HepG2 (cell line): ENCODE measurements around the gene ATG9A. TPM values are rescaled to one million over a fixed set of nuclear protein-coding genes. Genes with fewer than 3 reads are reported as not detected.

Source experiments
- DMAP1 ChIP-seq: IDR thresholded peaks from 2 replicates; pipeline ENCODE4 v1.6.1; 2016
- DPF2 ChIP-seq: sonication (generic); formaldehyde crosslinking; IDR thresholded peaks from 2 replicates; pipeline ENCODE4 v1.4.0; 2020; ENCODE audit warnings: mild to moderate bottlenecking, low read depth, missing genetic modification reagents, borderline replicate concordance
- EP300 ChIP-seq, 3 experiments: sonication (generic) in 1 of 3; formaldehyde crosslinking in 1 of 3; IDR thresholded peaks; 2 replicates each; pipeline versions ENCODE4 v1.5.1 to v1.6.1; 2011 to 2020; ENCODE audit warnings: low read depth in 2 of 3, low read length in 2 of 3, borderline replicate concordance in 1 of 3, improper control_type of control experiment in 1 of 3, mild to moderate bottlenecking in 1 of 3, missing genetic modification reagents in 1 of 3, moderate library complexity in 1 of 3
- HNF4A ChIP-seq: sonication (generic); formaldehyde crosslinking; IDR thresholded peaks from 2 replicates; pipeline ENCODE4 v1.4.0; 2020; ENCODE audit warnings: missing genetic modification reagents
- ZNF317 ChIP-seq: sonication (generic); formaldehyde crosslinking; IDR thresholded peaks from 2 replicates; pipeline ENCODE4 v1.5.0; 2020; ENCODE audit warnings: mild to moderate bottlenecking, missing genetic modification reagents
- polyA plus RNA-seq, 8 experiments: library from polyadenylated mRNA; depleted of rRNA in 3 of 8; stranded (reverse) in 7 of 8; unstranded in 1 of 8; fragments of >200 nt; fragmentation: Illumina TruSeq in 4 of 8; extraction: Trizol in 4 of 8; gene quantifications; 2 replicates each; pipeline versions ENCODE4 v1.2.1 to v1.2.3, GENCODE V29; 2011 to 2016; ENCODE audit warnings: low read depth in 4 of 8, missing spikeins in 1 of 8, mixed read lengths in 1 of 8; ENCODE audit not compliant: insufficient read depth in 1 of 8
- total RNA-seq, 5 experiments: library from RNA; depleted of rRNA; stranded (reverse); fragments of >200 nt; fragmentation: Illumina TruSeq; extraction: Trizol; gene quantifications; 2 replicates each; pipeline ENCODE4 v1.2.3, GENCODE V29; 2016; ENCODE audit warnings: low read depth in 1 of 5
- TF ChIP-seq, protein P1 (sequence below): sonication (generic); formaldehyde crosslinking; IDR thresholded peaks from 2 replicates; pipeline ENCODE4 v1.4.0; 2020; ENCODE audit warnings: mild to moderate bottlenecking, missing genetic modification reagents
- TF ChIP-seq, protein P2 (sequence below): sonication (generic); formaldehyde crosslinking; IDR thresholded peaks from 2 replicates; pipeline ENCODE4 v1.5.1; 2020; ENCODE audit warnings: mild to moderate bottlenecking, missing genetic modification reagents, moderate library complexity
- TF ChIP-seq, protein P3 (sequence below): IDR thresholded peaks from 2 replicates; pipeline ENCODE4 v1.6.1; 2016; ENCODE audit warnings: missing compliant biosample characterization, missing genetic modification reagents, borderline replicate concordance
- TF ChIP-seq, protein P4 (sequence below): sonication (generic); formaldehyde crosslinking; IDR thresholded peaks from 2 replicates; pipeline ENCODE4 v1.4.0; 2020; ENCODE audit warnings: low read depth, missing genetic modification reagents

Gene ATG9A
- total and polyA plus RNA-seq, 2 of the 13 experiments (the other 11 are each of a cell fraction or from before 2014, with no cell fraction given), result 35.0 to 131 TPM

DNA sequence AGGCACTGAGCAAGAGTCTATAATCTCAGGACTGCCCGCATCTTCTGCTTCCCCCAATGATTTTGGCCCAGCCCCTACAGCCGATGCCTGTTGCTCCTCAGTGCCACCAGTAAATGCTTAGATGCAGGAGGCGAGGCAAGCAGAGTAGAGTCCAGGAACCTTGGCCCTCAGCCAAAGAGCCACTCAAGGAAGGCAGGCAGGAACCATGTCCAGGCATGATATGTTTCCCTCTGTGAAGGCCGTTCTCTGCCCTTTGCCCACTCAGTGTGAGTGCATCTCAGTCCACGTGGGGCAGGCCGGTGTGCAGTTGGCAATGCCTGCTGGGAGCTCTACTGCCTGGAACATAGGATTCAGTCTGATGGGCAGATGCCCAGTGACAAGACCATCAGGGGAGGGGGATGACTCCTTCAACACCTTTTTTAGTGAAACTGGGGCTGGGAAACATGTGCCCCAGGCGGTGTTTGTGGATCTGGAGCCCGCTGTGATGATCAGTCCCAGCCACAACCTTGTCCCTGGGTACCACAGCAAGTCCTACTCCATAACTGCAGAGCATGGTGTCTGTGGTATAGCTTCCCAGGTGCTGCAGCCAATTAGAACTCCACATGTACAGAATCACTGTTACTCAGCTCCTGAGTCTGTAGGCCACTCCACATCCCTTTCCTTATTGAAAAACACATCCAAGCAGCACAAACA, 40.1 kb upstream of the ATG9A start (continued):
- TF ChIP-seq, protein P1, sequence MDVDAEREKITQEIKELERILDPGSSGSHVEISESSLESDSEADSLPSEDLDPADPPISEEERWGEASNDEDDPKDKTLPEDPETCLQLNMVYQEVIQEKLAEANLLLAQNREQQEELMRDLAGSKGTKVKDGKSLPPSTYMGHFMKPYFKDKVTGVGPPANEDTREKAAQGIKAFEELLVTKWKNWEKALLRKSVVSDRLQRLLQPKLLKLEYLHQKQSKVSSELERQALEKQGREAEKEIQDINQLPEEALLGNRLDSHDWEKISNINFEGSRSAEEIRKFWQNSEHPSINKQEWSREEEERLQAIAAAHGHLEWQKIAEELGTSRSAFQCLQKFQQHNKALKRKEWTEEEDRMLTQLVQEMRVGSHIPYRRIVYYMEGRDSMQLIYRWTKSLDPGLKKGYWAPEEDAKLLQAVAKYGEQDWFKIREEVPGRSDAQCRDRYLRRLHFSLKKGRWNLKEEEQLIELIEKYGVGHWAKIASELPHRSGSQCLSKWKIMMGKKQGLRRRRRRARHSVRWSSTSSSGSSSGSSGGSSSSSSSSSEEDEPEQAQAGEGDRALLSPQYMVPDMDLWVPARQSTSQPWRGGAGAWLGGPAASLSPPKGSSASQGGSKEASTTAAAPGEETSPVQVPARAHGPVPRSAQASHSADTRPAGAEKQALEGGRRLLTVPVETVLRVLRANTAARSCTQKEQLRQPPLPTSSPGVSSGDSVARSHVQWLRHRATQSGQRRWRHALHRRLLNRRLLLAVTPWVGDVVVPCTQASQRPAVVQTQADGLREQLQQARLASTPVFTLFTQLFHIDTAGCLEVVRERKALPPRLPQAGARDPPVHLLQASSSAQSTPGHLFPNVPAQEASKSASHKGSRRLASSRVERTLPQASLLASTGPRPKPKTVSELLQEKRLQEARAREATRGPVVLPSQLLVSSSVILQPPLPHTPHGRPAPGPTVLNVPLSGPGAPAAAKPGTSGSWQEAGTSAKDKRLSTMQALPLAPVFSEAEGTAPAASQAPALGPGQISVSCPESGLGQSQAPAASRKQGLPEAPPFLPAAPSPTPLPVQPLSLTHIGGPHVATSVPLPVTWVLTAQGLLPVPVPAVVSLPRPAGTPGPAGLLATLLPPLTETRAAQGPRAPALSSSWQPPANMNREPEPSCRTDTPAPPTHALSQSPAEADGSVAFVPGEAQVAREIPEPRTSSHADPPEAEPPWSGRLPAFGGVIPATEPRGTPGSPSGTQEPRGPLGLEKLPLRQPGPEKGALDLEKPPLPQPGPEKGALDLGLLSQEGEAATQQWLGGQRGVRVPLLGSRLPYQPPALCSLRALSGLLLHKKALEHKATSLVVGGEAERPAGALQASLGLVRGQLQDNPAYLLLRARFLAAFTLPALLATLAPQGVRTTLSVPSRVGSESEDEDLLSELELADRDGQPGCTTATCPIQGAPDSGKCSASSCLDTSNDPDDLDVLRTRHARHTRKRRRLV (CRISPR knock-in tag), result no peak
- TF ChIP-seq HNF4A (CRISPR knock-in tag) (peak; percentile 82), ZNF317 (CRISPR knock-in tag) (peak; percentile 40; the same call in 1 of the 2 replicates), DMAP1 (CRISPR knock-in tag) (0 out of 2 replicates have a peak, but pooled peaks have one; percentile 42), EP300 (IDR thresholded peaks at IDR 0.05; ENCODE audit: low read depth in 2 of 2, low read length in 2 of 2) (0 out of 4 replicates have a peak, but pooled peaks of 1 of the 2 experiments have one; percentile 14), EP300 (CRISPR knock-in tag; IDR thresholded peaks at IDR 0.05; ENCODE audit: borderline replicate concordance) (no peak), DPF2 (CRISPR knock-in tag) (no peak)
- TF ChIP-seq, protein P2, sequence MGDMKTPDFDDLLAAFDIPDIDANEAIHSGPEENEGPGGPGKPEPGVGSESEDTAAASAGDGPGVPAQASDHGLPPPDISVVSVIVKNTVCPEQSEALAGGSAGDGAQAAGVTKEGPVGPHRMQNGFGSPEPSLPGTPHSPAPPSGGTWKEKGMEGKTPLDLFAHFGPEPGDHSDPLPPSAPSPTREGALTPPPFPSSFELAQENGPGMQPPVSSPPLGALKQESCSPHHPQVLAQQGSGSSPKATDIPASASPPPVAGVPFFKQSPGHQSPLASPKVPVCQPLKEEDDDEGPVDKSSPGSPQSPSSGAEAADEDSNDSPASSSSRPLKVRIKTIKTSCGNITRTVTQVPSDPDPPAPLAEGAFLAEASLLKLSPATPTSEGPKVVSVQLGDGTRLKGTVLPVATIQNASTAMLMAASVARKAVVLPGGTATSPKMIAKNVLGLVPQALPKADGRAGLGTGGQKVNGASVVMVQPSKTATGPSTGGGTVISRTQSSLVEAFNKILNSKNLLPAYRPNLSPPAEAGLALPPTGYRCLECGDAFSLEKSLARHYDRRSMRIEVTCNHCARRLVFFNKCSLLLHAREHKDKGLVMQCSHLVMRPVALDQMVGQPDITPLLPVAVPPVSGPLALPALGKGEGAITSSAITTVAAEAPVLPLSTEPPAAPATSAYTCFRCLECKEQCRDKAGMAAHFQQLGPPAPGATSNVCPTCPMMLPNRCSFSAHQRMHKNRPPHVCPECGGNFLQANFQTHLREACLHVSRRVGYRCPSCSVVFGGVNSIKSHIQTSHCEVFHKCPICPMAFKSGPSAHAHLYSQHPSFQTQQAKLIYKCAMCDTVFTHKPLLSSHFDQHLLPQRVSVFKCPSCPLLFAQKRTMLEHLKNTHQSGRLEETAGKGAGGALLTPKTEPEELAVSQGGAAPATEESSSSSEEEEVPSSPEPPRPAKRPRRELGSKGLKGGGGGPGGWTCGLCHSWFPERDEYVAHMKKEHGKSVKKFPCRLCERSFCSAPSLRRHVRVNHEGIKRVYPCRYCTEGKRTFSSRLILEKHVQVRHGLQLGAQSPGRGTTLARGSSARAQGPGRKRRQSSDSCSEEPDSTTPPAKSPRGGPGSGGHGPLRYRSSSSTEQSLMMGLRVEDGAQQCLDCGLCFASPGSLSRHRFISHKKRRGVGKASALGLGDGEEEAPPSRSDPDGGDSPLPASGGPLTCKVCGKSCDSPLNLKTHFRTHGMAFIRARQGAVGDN (CRISPR knock-in tag), result peak; percentile 71
- TF ChIP-seq, protein P3, sequence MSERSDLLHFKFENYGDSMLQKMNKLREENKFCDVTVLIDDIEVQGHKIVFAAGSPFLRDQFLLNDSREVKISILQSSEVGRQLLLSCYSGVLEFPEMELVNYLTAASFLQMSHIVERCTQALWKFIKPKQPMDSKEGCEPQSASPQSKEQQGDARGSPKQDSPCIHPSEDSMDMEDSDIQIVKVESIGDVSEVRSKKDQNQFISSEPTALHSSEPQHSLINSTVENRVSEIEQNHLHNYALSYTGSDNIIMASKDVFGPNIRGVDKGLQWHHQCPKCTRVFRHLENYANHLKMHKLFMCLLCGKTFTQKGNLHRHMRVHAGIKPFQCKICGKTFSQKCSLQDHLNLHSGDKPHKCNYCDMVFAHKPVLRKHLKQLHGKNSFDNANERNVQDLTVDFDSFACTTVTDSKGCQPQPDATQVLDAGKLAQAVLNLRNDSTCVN, result 0 out of 2 replicates have a peak, but pooled peaks have one; percentile 15
- TF ChIP-seq, protein P4, sequence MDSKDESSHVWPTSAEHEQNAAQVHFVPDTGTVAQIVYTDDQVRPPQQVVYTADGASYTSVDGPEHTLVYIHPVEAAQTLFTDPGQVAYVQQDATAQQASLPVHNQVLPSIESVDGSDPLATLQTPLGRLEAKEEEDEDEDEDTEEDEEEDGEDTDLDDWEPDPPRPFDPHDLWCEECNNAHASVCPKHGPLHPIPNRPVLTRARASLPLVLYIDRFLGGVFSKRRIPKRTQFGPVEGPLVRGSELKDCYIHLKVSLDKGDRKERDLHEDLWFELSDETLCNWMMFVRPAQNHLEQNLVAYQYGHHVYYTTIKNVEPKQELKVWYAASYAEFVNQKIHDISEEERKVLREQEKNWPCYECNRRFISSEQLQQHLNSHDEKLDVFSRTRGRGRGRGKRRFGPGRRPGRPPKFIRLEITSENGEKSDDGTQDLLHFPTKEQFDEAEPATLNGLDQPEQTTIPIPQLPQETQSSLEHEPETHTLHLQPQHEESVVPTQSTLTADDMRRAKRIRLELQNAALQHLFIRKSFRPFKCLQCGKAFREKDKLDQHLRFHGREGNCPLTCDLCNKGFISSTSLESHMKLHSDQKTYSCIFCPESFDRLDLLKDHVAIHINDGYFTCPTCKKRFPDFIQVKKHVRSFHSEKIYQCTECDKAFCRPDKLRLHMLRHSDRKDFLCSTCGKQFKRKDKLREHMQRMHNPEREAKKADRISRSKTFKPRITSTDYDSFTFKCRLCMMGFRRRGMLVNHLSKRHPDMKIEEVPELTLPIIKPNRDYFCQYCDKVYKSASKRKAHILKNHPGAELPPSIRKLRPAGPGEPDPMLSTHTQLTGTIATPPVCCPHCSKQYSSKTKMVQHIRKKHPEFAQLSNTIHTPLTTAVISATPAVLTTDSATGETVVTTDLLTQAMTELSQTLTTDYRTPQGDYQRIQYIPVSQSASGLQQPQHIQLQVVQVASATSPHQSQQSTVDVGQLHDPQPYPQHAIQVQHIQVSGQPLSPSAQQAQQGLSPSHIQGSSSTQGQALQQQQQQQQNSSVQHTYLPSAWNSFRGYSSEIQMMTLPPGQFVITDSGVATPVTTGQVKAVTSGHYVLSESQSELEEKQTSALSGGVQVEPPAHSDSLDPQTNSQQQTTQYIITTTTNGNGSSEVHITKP (CRISPR knock-in tag), result 0 out of 2 replicates have a peak, but pooled peaks have one; percentile 37
